ENCODE measurements around the gene CEMIP.

GRCh38 chr15:80789296-80789695, 10.1 kb downstream of the CEMIP start:
- TF ChIP-seq CTCF (IDR thresholded peaks at IDR 0.05) (no peak), POLR2A (IDR thresholded peaks at IDR 0.05) (no peak)
